ENCODE data around the gene TSC2. TPM values are rescaled to one million over a fixed set of nuclear protein-coding genes. Genes with fewer than 3 reads are reported as not detected.
"Not testable (repeated sequence)": the region's sequence is repeated elsewhere in the genome, so short reads cannot be mapped to it uniquely, and the experiment has no call there.

Gene TSC2
- total and polyA plus RNA-seq, 2 experiments from 2014 or later: 52.2 to 53.7 TPM

GRCh38 chr16:2108446-2109270, 60.9 kb downstream of the TSC2 start:
- H3K27ac ChIP-seq; H3K4me1 ChIP-seq (ENCODE audit: insufficient read depth); H3K27me3 ChIP-seq (replicated peaks; ENCODE audit: insufficient read depth); H4K20me1 ChIP-seq (ENCODE audit: insufficient read depth); H3K9me3 ChIP-seq (ENCODE audit: low read depth); H3K36me3 ChIP-seq (ENCODE audit: low read depth); H3K4me2 ChIP-seq (ENCODE audit: unreplicated experiment); DNase-seq; H2AFZ ChIP-seq; in situ Hi-C loops (cut with MboI); H3F3A ChIP-seq (ENCODE audit: insufficient read depth); H3K4me3 ChIP-seq; H3K9ac ChIP-seq; H3K9me2 ChIP-seq (ENCODE audit: insufficient read depth): not testable (repeated sequence)
- H3K79me2 ChIP-seq (ENCODE audit: insufficient read depth): peaks cover 13% of the 10 kb centered on the region; the same call in 1 of the 2 replicates
- 96 to 97% methylated on average over 67 to 73 of the region's 73 CpGs for WGBS, 2 experiments (ENCODE audit: low coverage in 1 of 2, low lambda C conversion rate in 2 of 2, missing lambda C conversion rate in 2 of 2)

- H3F3A ChIP-seq (ENCODE audit: insufficient read depth); H3K36me3 ChIP-seq (ENCODE audit: low read depth); H3K4me1 ChIP-seq (ENCODE audit: insufficient read depth); in situ Hi-C loops (cut with MboI); H3K9me3 ChIP-seq (ENCODE audit: low read depth); H3K4me2 ChIP-seq (ENCODE audit: unreplicated experiment); H3K9ac ChIP-seq; H3K4me3 ChIP-seq; H3K27me3 ChIP-seq (replicated peaks; ENCODE audit: insufficient read depth); H4K20me1 ChIP-seq (ENCODE audit: insufficient read depth); H3K9me2 ChIP-seq (ENCODE audit: insufficient read depth); H2AFZ ChIP-seq; H3K27ac ChIP-seq; DNase-seq: not testable (repeated sequence)
- 93 to 95% methylated on average over 18 to 22 of the region's 25 CpGs for WGBS, 2 experiments (ENCODE audit: low coverage in 1 of 2, low lambda C conversion rate in 2 of 2, missing lambda C conversion rate in 2 of 2)
- peaks cover 19% of the 10 kb centered on the region; the same call in 1 of the 2 replicates for H3K79me2 ChIP-seq (ENCODE audit: insufficient read depth)
Measured at GRCh38 chr16:2109271-2109580, 61.4 kb downstream of the TSC2 start.

- H3K9ac ChIP-seq; H3K36me3 ChIP-seq (ENCODE audit: low read depth); H3K27me3 ChIP-seq (replicated peaks; ENCODE audit: insufficient read depth); H3K4me3 ChIP-seq; H3K4me2 ChIP-seq (ENCODE audit: unreplicated experiment); DNase-seq; H3K4me1 ChIP-seq (ENCODE audit: insufficient read depth); H2AFZ ChIP-seq; H3K27ac ChIP-seq; H3K9me3 ChIP-seq (ENCODE audit: low read depth); H3K9me2 ChIP-seq (ENCODE audit: insufficient read depth); H3F3A ChIP-seq (ENCODE audit: insufficient read depth); H4K20me1 ChIP-seq (ENCODE audit: insufficient read depth); in situ Hi-C loops (cut with MboI): not testable (repeated sequence)
- 85% methylated on average over 11 to 22 of the region's 23 CpGs for WGBS, 2 experiments (ENCODE audit: low coverage in 1 of 2, low lambda C conversion rate in 2 of 2, missing lambda C conversion rate in 2 of 2)
- peaks cover 23% of the 10 kb centered on the region for H3K79me2 ChIP-seq (ENCODE audit: insufficient read depth)
Measured at GRCh38 chr16:2109872-2110271, 62.1 kb downstream of the TSC2 start.

DNA sequence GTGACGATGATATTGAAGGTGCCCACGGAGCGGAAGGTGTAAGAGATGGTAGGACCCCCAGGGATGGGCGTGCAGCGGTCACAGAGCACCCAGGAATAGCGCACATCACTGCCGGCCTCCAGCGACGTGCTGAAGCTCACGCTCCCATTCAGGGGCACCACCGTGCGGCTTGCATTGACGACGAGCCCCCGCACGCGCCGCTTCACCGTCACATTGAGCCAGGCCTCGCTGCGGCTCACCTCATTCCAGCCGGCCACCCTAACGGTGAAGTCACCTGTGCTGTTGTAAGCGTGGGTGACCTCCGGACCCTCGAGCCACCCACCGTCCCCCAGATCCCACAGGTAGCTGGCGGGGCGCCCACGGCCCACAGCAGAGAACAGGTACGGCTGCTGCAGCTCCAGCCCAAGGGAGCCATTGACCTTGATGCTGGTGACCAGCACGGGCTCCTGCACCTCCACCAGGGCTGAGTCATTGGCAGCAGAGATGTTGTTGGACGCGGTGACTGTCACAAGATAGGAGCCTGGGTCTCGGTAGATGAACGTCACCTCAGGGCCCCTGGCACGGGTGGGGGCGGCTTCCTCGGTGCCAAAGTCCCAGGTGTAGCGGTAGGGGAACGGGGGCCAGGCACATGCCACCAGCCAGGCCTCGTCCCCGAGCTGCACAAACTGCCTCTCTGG, 62.7 kb downstream of the TSC2 start:
- H4K20me1 ChIP-seq (ENCODE audit: insufficient read depth); H3K9ac ChIP-seq; H3K4me1 ChIP-seq (ENCODE audit: insufficient read depth); H3K27me3 ChIP-seq (replicated peaks; ENCODE audit: insufficient read depth); H3K4me2 ChIP-seq (ENCODE audit: unreplicated experiment); H3F3A ChIP-seq (ENCODE audit: insufficient read depth); DNase-seq; H2AFZ ChIP-seq; H3K4me3 ChIP-seq; in situ Hi-C loops (cut with MboI); H3K9me2 ChIP-seq (ENCODE audit: insufficient read depth); H3K27ac ChIP-seq; H3K36me3 ChIP-seq (ENCODE audit: low read depth); H3K9me3 ChIP-seq (ENCODE audit: low read depth): not testable (repeated sequence)
- 94% methylated on average over 36 to 43 of the region's 43 CpGs for WGBS, 2 experiments (ENCODE audit: low coverage in 1 of 2, low lambda C conversion rate in 2 of 2, missing lambda C conversion rate in 2 of 2)
- H3K79me2 ChIP-seq (ENCODE audit: insufficient read depth): peaks cover 29% of the 10 kb centered on the region

- DNase-seq; H3F3A ChIP-seq (ENCODE audit: insufficient read depth); in situ Hi-C loops (cut with MboI); H3K36me3 ChIP-seq (ENCODE audit: low read depth); H3K4me3 ChIP-seq; H3K27me3 ChIP-seq (replicated peaks; ENCODE audit: insufficient read depth); H4K20me1 ChIP-seq (ENCODE audit: insufficient read depth); H3K27ac ChIP-seq; H3K4me1 ChIP-seq (ENCODE audit: insufficient read depth); H3K9ac ChIP-seq; H2AFZ ChIP-seq; H3K9me2 ChIP-seq (ENCODE audit: insufficient read depth); H3K4me2 ChIP-seq (ENCODE audit: unreplicated experiment); H3K9me3 ChIP-seq (ENCODE audit: low read depth): not testable (repeated sequence)
- H3K79me2 ChIP-seq (ENCODE audit: insufficient read depth): peaks cover 32% of the 10 kb centered on the region
- 95 to 96% methylated on average over 35 to 36 of the region's 36 CpGs for WGBS, 2 experiments (ENCODE audit: low coverage in 1 of 2, low lambda C conversion rate in 2 of 2, missing lambda C conversion rate in 2 of 2)
Measured at GRCh38 chr16:2111009-2111353, 63.2 kb downstream of the TSC2 start.

GRCh38 chr16:2111412-2112335, 63.9 kb downstream of the TSC2 start:
- H3K27ac ChIP-seq; H3K36me3 ChIP-seq (ENCODE audit: low read depth); H3K4me3 ChIP-seq; H3F3A ChIP-seq (ENCODE audit: insufficient read depth); H3K9me2 ChIP-seq (ENCODE audit: insufficient read depth); H4K20me1 ChIP-seq (ENCODE audit: insufficient read depth); H3K9me3 ChIP-seq (ENCODE audit: low read depth); H3K4me1 ChIP-seq (ENCODE audit: insufficient read depth); DNase-seq; H3K27me3 ChIP-seq (replicated peaks; ENCODE audit: insufficient read depth); H3K9ac ChIP-seq; H2AFZ ChIP-seq; H3K4me2 ChIP-seq (ENCODE audit: unreplicated experiment); in situ Hi-C loops (cut with MboI): not testable (repeated sequence)
- WGBS, 2 experiments (ENCODE audit: low coverage in 1 of 2, low lambda C conversion rate in 2 of 2, missing lambda C conversion rate in 2 of 2): 95 to 97% methylated on average over 56 to 58 of the region's 65 CpGs
- H3K79me2 ChIP-seq (ENCODE audit: insufficient read depth): peaks cover 39% of the 10 kb centered on the region

DNA sequence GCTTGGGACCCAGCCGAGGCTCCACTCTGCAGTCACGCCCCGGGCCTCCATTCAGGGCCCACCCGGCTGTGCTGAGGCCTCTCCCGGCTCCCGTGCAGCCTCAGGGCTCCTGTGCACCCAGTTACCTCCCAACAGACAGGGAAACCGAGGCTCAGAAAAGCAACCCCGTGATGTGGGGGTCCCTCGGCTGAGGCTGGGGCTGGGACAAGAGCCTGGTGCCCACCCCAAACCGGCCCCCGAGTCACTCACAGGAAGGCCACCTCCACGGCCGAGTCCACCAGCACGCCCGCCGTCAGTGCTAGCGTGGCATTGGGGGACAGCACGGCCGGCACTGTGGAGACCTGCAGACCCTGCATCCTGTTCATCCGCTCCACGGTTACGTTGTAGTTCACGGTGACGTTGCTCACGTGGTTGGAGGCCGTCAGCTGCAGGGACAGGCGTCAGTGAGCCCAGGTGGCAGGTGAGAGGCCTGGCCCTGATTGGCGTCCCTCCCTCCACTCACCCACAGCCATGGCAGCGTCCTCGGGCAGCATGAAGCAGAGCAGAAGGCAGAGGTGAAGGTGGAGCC, 64.8 kb downstream of the TSC2 start:
- H3K4me2 ChIP-seq (ENCODE audit: unreplicated experiment); H3K9me3 ChIP-seq (ENCODE audit: low read depth); H3K4me3 ChIP-seq; H3K9me2 ChIP-seq (ENCODE audit: insufficient read depth); H3K9ac ChIP-seq; H3K36me3 ChIP-seq (ENCODE audit: low read depth); H4K20me1 ChIP-seq (ENCODE audit: insufficient read depth); H3K4me1 ChIP-seq (ENCODE audit: insufficient read depth); in situ Hi-C loops (cut with MboI); DNase-seq; H3K27me3 ChIP-seq (replicated peaks; ENCODE audit: insufficient read depth); H3F3A ChIP-seq (ENCODE audit: insufficient read depth); H3K27ac ChIP-seq; H2AFZ ChIP-seq: not testable (repeated sequence)
- 79 to 85% methylated on average over 16 to 26 of the region's 30 CpGs for WGBS, 2 experiments (ENCODE audit: low coverage in 1 of 2, low lambda C conversion rate in 2 of 2, missing lambda C conversion rate in 2 of 2)
- H3K79me2 ChIP-seq (ENCODE audit: insufficient read depth): peaks cover 47% of the 10 kb centered on the region
